HUES6 (cell line): ENCODE data around the gene FNDC3A.
"Not testable (repeated sequence)": the region's sequence is repeated elsewhere in the genome, so short reads cannot be mapped to it uniquely, and the experiment has no call there.

Source experiments
- H3K27ac ChIP-seq: 2 replicates; pipeline ENCODE4 v1.7.0; 2013; ENCODE audit warnings: low read depth, mild to moderate bottlenecking, low read length, inconsistent platforms
- H3K27me3 ChIP-seq: 2 replicates; pipeline ENCODE4 v1.6.1; 2013; ENCODE audit warnings: low read length; ENCODE audit not compliant: control insufficient read depth, insufficient read depth
- H3K36me3 ChIP-seq: 2 replicates; pipeline ENCODE4 v1.6.1; 2013; ENCODE audit warnings: low read length; ENCODE audit not compliant: control insufficient read depth, insufficient read depth
- H3K4me1 ChIP-seq: 2 replicates; pipeline ENCODE4 v1.6.1; 2013; ENCODE audit warnings: low read length; ENCODE audit not compliant: control insufficient read depth, insufficient read depth
- H3K4me3 ChIP-seq: 2 replicates; pipeline ENCODE4 v1.5.1; 2013; ENCODE audit warnings: low read depth, low read length
- H3K9ac ChIP-seq: one replicate; pipeline ENCODE4 v1.6.1; 2013; ENCODE audit warnings: mild to moderate bottlenecking, low read length
- H3K9me3 ChIP-seq: 2 replicates; pipeline ENCODE4 v1.6.1; 2013; ENCODE audit warnings: low read depth, low read length; ENCODE audit not compliant: control insufficient read depth, insufficient read depth

The FNDC3A gene

GRCh38 chr13:49057176-49057575, 81.5 kb downstream of the FNDC3A start:
- H3K27me3 ChIP-seq = no peaks in the 10 kb centered on the region
- H3K36me3 ChIP-seq = 0 out of 2 replicates have a peak, but pooled peaks cover 4% of the 10 kb centered on the region
- H3K9ac ChIP-seq = no peak overlapping the region
- peaks cover 18% of the 10 kb centered on the region for H3K4me1 ChIP-seq
- no peaks in the 10 kb centered on the region for H3K9me3 ChIP-seq
- no peak overlapping the region for H3K4me3 ChIP-seq
- no peak overlapping the region for H3K27ac ChIP-seq

GRCh38 chr13:49058761-49059160, 83.0 kb downstream of the FNDC3A start:
- H3K27me3 ChIP-seq = no peaks in the 10 kb centered on the region
- H3K4me1 ChIP-seq = peaks cover 8% of the 10 kb centered on the region
- 0 out of 2 replicates have a peak, but pooled peaks cover 4% of the 10 kb centered on the region for H3K36me3 ChIP-seq
- no peaks in the 10 kb centered on the region for H3K9me3 ChIP-seq
- no peak overlapping the region for H3K4me3 ChIP-seq
- H3K9ac ChIP-seq = no peak overlapping the region
- no peak overlapping the region for H3K27ac ChIP-seq

- Histone ChIP-seq H3K4me3 (no peak overlapping the region), H3K4me1 (peaks cover 3% of the 10 kb centered on the region; the same call in 1 of the 2 replicates), H3K27ac (no peak overlapping the region), H3K27me3 (no peaks in the 10 kb centered on the region), H3K9me3 (no peaks in the 10 kb centered on the region), H3K36me3 (no peaks in the 10 kb centered on the region), H3K9ac (no peak overlapping the region)
These were observed 85.1 kb downstream of the FNDC3A start for GRCh38 chr13:49060678-49061387.

GRCh38 chr13:49061388-49061752, 85.7 kb downstream of the FNDC3A start:
- not testable (repeated sequence) for H3K4me1 ChIP-seq, H3K4me3 ChIP-seq, H3K27me3 ChIP-seq, H3K27ac ChIP-seq, H3K9me3 ChIP-seq, H3K36me3 ChIP-seq, H3K9ac ChIP-seq

GRCh38 chr13:49062297-49062896, 86.7 kb downstream of the FNDC3A start:
- no peak overlapping the region for H3K4me3 ChIP-seq
- no peaks in the 10 kb centered on the region for H3K27me3 ChIP-seq
- H3K27ac ChIP-seq = no peak overlapping the region

DNA sequence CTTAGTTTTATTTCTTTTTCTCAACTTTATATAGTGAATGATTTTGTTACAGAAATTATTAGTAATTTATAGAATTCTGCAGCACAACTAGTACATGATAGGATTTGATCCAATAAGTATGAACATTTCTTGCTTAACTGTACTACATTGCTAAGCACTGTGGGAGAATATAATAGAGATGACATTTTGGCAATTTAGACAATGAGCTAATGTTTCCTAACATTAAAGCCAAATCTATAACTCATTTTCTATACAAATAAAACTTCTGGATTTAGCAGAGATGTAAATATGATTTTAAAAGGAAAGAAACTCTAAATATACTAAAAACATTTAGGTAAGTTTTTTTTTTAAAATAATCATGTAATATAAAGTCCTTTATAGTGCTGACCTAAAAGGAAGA, 87.3 kb downstream of the FNDC3A start:
- H3K36me3 ChIP-seq = no peaks in the 10 kb centered on the region; the same call in 1 of the 2 replicates
- no peaks in the 10 kb centered on the region; the same call in 1 of the 2 replicates for H3K4me1 ChIP-seq
- H3K4me3 ChIP-seq = no peak overlapping the region
- H3K9ac ChIP-seq = no peak overlapping the region
- no peaks in the 10 kb centered on the region for H3K27me3 ChIP-seq
- H3K27ac ChIP-seq = no peak overlapping the region
- no peaks in the 10 kb centered on the region for H3K9me3 ChIP-seq

More at GRCh38 chr13:49062297-49062896, 86.7 kb downstream of the FNDC3A start:
- Histone ChIP-seq H3K9ac (no peak overlapping the region), H3K4me1 (no peaks in the 10 kb centered on the region; the same call in 1 of the 2 replicates), H3K36me3 (no peaks in the 10 kb centered on the region; the same call in 1 of the 2 replicates), H3K9me3 (no peaks in the 10 kb centered on the region)

DNA sequence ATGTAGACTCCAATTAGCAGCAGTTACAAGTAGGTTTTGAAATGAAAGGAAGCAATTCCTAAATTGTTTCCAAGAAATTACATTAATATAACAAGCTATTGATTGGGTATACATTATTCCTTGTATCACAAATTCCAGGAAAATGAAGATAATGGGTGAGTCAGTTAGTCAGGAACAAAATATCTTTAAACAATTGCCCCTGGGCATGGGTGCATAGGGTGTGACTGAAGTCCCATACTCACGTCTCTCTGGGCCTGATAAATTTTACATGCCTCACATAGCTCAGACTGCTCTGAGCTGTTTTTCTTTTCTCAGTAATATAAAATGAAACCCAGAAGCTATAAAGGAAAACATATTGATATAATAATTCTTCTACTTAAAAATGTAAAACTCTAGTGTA, 87.8 kb downstream of the FNDC3A start:
- H3K4me3 ChIP-seq = no peak overlapping the region
- H3K4me1 ChIP-seq = no peaks in the 10 kb centered on the region
- no peak overlapping the region for H3K27ac ChIP-seq
- no peak overlapping the region for H3K9ac ChIP-seq
- no peaks in the 10 kb centered on the region for H3K27me3 ChIP-seq
- no peaks in the 10 kb centered on the region; the same call in 1 of the 2 replicates for H3K36me3 ChIP-seq
- H3K9me3 ChIP-seq = no peaks in the 10 kb centered on the region

- no peaks in the 10 kb centered on the region for H3K9me3 ChIP-seq
- no peaks in the 10 kb centered on the region; the same call in 1 of the 2 replicates for H3K36me3 ChIP-seq
- no peak overlapping the region for H3K4me3 ChIP-seq
- no peaks in the 10 kb centered on the region for H3K27me3 ChIP-seq
- H3K27ac ChIP-seq = no peak overlapping the region
- H3K4me1 ChIP-seq = no peaks in the 10 kb centered on the region
- H3K9ac ChIP-seq = no peak overlapping the region
These were observed 88.8 kb downstream of the FNDC3A start for GRCh38 chr13:49064476-49064875.

DNA sequence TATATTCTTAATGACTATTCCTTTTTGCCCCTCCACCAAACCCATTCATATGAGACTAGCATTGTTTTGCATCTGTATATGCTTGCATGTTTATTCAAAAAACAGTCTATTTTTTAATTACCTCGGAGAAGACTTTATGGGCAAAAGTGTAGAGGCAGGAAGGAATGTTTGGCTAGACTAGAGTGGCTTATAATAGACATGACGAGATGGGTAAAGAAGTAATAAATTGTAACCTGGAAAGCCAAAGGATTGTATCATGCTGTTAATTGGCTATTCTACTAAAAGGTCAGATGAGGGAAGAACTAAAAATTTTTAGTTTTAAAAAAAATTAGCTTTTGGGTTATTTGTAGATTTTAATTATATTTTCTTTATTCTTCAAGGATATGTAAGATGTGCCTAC, 91.1 kb downstream of the FNDC3A start:
- no peak overlapping the region for H3K9ac ChIP-seq

DNA sequence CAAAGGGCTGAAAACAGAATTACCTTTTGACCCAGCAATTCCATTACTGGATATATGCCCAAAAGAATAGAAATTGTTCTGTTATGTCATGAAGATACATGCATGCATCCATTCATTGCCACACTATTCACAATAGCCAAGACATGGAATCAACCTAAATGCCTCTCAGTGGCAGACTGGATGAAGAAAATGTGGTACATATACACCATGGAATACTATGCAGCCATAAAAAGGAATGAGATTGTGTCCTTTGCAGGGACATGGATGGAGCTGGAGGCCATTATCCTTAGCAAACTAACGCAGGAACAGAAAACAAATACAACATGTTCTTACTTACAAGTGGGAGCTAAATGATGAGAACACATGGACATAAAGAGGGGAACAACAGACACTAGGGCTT, 92.8 kb downstream of the FNDC3A start:
- H3K9ac ChIP-seq, H3K4me1 ChIP-seq, H3K27me3 ChIP-seq, H3K36me3 ChIP-seq, H3K9me3 ChIP-seq, H3K4me3 ChIP-seq, H3K27ac ChIP-seq: not testable (repeated sequence)

More for the DNA sequence above, 91.1 kb downstream of the FNDC3A start:
- no peak overlapping the region for H3K4me3 ChIP-seq
- H3K36me3 ChIP-seq = no peaks in the 10 kb centered on the region; the same call in 1 of the 2 replicates
- H3K27me3 ChIP-seq = no peaks in the 10 kb centered on the region
- H3K4me1 ChIP-seq = no peaks in the 10 kb centered on the region
- no peaks in the 10 kb centered on the region for H3K9me3 ChIP-seq
- no peak overlapping the region for H3K27ac ChIP-seq

DNA sequence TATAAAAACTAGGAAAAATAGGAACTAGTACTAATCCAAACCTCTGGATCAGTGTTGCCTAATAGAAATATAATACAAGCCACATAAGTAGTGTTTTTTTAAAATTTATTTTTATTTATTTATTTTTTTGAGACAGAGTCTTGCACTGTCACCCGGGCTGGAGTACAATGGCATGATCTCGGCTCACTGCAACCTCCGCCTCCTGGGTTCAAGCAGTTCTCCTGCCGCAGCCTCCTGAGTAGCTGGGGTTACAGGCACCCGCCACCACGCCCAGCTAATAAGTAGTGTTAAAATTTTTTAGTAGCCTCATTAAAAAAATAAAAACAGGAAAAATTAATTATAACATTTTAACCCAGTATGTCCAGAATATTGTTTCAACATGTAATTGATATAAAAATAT, 94.3 kb downstream of the FNDC3A start:
- H3K4me1 ChIP-seq, H3K27ac ChIP-seq, H3K27me3 ChIP-seq: not testable (repeated sequence)

More for the DNA sequence above, 94.3 kb downstream of the FNDC3A start:
- not testable (repeated sequence) for H3K4me3 ChIP-seq, H3K9ac ChIP-seq, H3K9me3 ChIP-seq, H3K36me3 ChIP-seq
